Fibroblast of lung (primary cell): ENCODE measurements around the gene EXOSC6. TPM values are rescaled to one million over a fixed set of nuclear protein-coding genes. Genes with fewer than 3 reads are reported as not detected.
"Not testable (repeated sequence)": the region's sequence is repeated elsewhere in the genome, so short reads cannot be mapped to it uniquely, and the experiment has no call there.

Source experiments
- DNase-seq, 2 donors: peaks; one replicate each; pipeline versions ENCODE4 v3.0.0 to v3.0.0-alpha.2; 2010; ENCODE audit warnings: low read depth in 2 of 2
- H2AFZ ChIP-seq: 2 replicates; pipeline ENCODE4 v1.5.1; 2012; ENCODE audit warnings: low read length, control low read depth, inconsistent platforms
- H3K27ac ChIP-seq: 2 replicates; pipeline ENCODE4 v1.5.1; 2011; ENCODE audit warnings: low read length, control low read depth; ENCODE audit not compliant: insufficient read depth
- H3K27me3 ChIP-seq: 2 replicates; pipeline ENCODE4 v1.5.1; 2011; ENCODE audit warnings: mild to moderate bottlenecking, low read length; ENCODE audit not compliant: control insufficient read depth, insufficient read depth
- H3K36me3 ChIP-seq: 2 replicates; pipeline ENCODE4 v1.5.1; 2011; ENCODE audit warnings: low read length; ENCODE audit not compliant: control insufficient read depth, insufficient read depth
- H3K4me1 ChIP-seq: 2 replicates; pipeline ENCODE4 v1.5.1; 2011; ENCODE audit warnings: low read length; ENCODE audit not compliant: control insufficient read depth, insufficient read depth; ENCODE audit errors: extremely low read depth
- H3K4me2 ChIP-seq: 2 replicates; pipeline ENCODE4 v1.5.1; 2011; ENCODE audit warnings: low read length, control low read depth; ENCODE audit not compliant: insufficient read depth; ENCODE audit errors: extremely low read depth
- H3K4me3 ChIP-seq, 4 experiments: fragments of 200-600 bp in 1 of 4; sonication (generic) in 1 of 4; replicated peaks in 1 of 4; 2 replicates each; pipeline ENCODE4 v1.5.1; 2011 to 2016; ENCODE audit warnings: low read length in 4 of 4, low read depth in 3 of 4, mild to moderate bottlenecking in 3 of 4, control low read depth in 2 of 4, inconsistent platforms in 1 of 4, mixed read lengths in 1 of 4; ENCODE audit not compliant: insufficient read depth in 1 of 4; ENCODE audit errors: control extremely low read depth in 1 of 4
- H3K79me2 ChIP-seq: 2 replicates; pipeline ENCODE4 v1.5.1; 2012; ENCODE audit warnings: mild to moderate bottlenecking, low read length, inconsistent platforms; ENCODE audit not compliant: control insufficient read depth, insufficient read depth
- H3K9ac ChIP-seq: 2 replicates; pipeline ENCODE4 v1.5.1; 2011; ENCODE audit warnings: mild to moderate bottlenecking, low read length, control low read depth; ENCODE audit not compliant: insufficient read depth
- H3K9me3 ChIP-seq: 2 replicates; pipeline ENCODE4 v1.5.1; 2012; ENCODE audit warnings: low read depth, low read length; ENCODE audit not compliant: control insufficient read depth, insufficient read depth
- H4K20me1 ChIP-seq: 2 replicates; pipeline ENCODE4 v1.5.1; 2011; ENCODE audit warnings: low read length; ENCODE audit not compliant: control insufficient read depth, insufficient read depth; ENCODE audit errors: extremely low read depth
- EZH2 ChIP-seq: IDR thresholded peaks from 2 replicates; pipeline ENCODE4 v1.5.1; 2012; ENCODE audit warnings: low read length, control low read depth, mild to moderate bottlenecking; ENCODE audit errors: missing control alignments
- polyA plus RNA-seq, 2 donors: library from polyadenylated mRNA; depleted of rRNA in 1 of 2; stranded (reverse) in 1 of 2; unstranded in 1 of 2; fragments of >200 nt; gene quantifications; 2 replicates each; pipeline ENCODE4 v1.2.1, GENCODE V29; 2011 to 2012; ENCODE audit warnings: missing spikeins in 1 of 2
- total RNA-seq: library from RNA; depleted of rRNA; stranded (reverse); fragments of >200 nt; gene quantifications from 2 replicates; pipeline ENCODE4 v1.2.1, GENCODE V29; 2014
- TF ChIP-seq, protein P1 (sequence below), 2 donors: IDR thresholded peaks in 1 of 2; conservative IDR thresholded peaks in 1 of 2; 1 replicate in 1 of 2; 2 replicates in 1 of 2; pipeline ENCODE4 v1.5.1; 2011 to 2012; ENCODE audit warnings: low read length in 2 of 2, control low read depth in 1 of 2, inconsistent platforms in 1 of 2, low read depth in 1 of 2, mild to moderate bottlenecking in 1 of 2

The EXOSC6 gene
- total and polyA plus RNA-seq, 2 donors (not counting 1 experiment from before 2014, with no cell fraction given) = 8.6 to 47.2 TPM

DNA sequence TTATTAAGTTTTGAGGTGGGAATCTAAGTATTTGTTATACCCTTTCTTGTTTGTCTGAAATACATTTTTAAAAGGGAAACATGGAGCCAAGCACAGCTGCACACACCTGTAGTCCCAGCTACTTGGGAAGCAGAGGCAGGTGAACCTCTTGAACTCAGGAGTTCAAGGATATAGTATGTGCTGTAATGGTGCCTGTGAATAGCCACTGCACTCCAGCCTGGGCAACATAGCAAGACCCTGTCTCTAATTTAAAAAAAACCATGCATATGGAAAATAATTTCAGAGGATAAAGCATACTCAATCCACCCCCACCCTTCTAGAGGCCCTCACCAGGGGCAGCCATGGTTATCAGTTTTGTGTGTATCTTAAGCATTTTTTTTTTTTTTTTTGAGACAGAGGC lies 43.9 kb upstream of the EXOSC6 start:
- Histone ChIP-seq H3K27ac (no peak overlapping the region), H3K9me3 (no peaks in the 10 kb centered on the region), H3K4me1 (peaks cover 4% of the 10 kb centered on the region), H2AFZ (no peak overlapping the region), H3K9ac (no peak overlapping the region), H3K4me2 (no peak overlapping the region), H3K79me2 (peaks cover 16% of the 10 kb centered on the region), H3K27me3 (no peaks in the 10 kb centered on the region), H3K36me3 (no peaks in the 10 kb centered on the region), H3K4me3 (no peak overlapping the region), H4K20me1 (no peaks in the 10 kb centered on the region)
- TF ChIP-seq EZH2 = no peak
- TF ChIP-seq, protein P1, sequence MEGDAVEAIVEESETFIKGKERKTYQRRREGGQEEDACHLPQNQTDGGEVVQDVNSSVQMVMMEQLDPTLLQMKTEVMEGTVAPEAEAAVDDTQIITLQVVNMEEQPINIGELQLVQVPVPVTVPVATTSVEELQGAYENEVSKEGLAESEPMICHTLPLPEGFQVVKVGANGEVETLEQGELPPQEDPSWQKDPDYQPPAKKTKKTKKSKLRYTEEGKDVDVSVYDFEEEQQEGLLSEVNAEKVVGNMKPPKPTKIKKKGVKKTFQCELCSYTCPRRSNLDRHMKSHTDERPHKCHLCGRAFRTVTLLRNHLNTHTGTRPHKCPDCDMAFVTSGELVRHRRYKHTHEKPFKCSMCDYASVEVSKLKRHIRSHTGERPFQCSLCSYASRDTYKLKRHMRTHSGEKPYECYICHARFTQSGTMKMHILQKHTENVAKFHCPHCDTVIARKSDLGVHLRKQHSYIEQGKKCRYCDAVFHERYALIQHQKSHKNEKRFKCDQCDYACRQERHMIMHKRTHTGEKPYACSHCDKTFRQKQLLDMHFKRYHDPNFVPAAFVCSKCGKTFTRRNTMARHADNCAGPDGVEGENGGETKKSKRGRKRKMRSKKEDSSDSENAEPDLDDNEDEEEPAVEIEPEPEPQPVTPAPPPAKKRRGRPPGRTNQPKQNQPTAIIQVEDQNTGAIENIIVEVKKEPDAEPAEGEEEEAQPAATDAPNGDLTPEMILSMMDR (conservative IDR thresholded peaks at IDR 0.05 in 1 of 2, IDR thresholded peaks at IDR 0.05 in 1 of 2; ENCODE audit: low read depth in 1 of 2, low read length in 2 of 2) = no peak
- no peak for DNase-seq

DNA sequence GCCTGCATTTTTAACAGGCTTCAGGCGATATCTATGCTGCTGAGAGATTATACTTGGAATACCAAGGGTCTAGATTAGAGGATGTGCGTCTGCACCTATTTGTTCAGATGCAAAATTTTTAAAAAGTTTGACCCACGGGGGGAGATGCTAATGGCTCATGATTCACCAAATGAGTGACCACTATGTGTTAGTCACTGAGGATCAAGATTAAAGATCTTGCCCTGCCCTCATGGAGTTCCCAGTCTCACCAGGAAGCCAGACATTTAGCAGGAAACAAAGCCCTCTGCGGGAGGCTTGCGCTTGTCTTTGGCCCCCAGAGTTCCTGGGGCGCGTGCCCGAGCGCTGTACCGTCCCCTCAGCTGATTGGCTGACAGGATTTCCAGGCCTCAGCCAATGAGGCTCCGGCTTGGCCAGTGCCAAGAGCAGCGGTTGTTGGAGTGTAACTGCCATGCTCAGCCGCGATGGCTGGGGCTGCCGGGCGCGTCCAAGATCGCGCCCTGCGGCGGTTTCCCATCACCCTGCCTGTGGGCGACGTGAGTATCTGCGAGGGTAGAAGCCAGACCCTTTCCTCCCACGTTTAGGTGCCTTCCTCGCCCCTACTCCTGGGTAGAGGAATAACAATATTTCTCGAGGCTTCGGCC lies 42.8 kb upstream of the EXOSC6 start:
- TF ChIP-seq EZH2 = no peak
- TF ChIP-seq, protein P1 (conservative IDR thresholded peaks at IDR 0.05 in 1 of 2, IDR thresholded peaks at IDR 0.05 in 1 of 2; ENCODE audit: low read depth in 1 of 2, low read length in 2 of 2) = no peak
- no peaks in the 10 kb centered on the region for H3K27me3 ChIP-seq
- no peaks in the 10 kb centered on the region for H3K36me3 ChIP-seq
- H2AFZ ChIP-seq = no peak overlapping the region
- no peaks in the 10 kb centered on the region for H4K20me1 ChIP-seq
- H3K9ac ChIP-seq = no peak overlapping the region
- peaks cover 4% of the 10 kb centered on the region for H3K4me1 ChIP-seq
- no peaks in the 10 kb centered on the region for H3K9me3 ChIP-seq
- H3K27ac ChIP-seq = no peak overlapping the region
- no peak overlapping the region for H3K4me2 ChIP-seq
- H3K79me2 ChIP-seq = peaks cover 7% of the 10 kb centered on the region
- DNase-seq = no peak
- H3K4me3 ChIP-seq = no peak overlapping the region

DNA sequence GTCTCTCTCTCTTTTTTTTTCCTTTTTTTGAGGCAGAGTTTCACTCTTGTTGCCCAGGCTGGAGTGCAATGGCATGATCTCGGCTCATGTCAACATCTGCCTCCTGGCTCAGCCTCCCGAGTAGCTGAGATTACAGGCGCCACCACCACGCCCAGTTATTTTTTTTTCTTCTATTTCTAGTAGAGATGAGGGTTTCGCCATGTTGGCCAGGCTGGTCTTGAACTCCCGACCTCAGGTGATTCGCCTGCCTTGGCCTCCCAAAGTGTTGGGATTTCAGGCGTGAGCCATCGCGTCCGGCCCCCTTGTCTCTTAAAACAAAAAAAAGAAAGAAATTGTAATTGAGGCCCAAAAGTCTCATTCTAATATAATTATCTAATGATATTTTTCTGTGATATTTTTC lies 40.4 kb upstream of the EXOSC6 start:
- H4K20me1 ChIP-seq, H3K36me3 ChIP-seq, H3K4me2 ChIP-seq, DNase-seq, H3K27ac ChIP-seq, H3K27me3 ChIP-seq, H3K4me3 ChIP-seq, H3K9me3 ChIP-seq, H3K9ac ChIP-seq, H3K4me1 ChIP-seq, H2AFZ ChIP-seq: not testable (repeated sequence)
- H3K79me2 ChIP-seq = peaks cover 15% of the 10 kb centered on the region
